RKO (cell line): ENCODE results near the gene RSPH6A.
"Not testable (repeated sequence)": the region's sequence is repeated elsewhere in the genome, so short reads cannot be mapped to it uniquely, and the experiment has no call there.

Experiments
- DNase-seq: peaks from one replicate; pipeline ENCODE4 v3.0.0-alpha.2; 2016; ENCODE audit warnings: low spot score

RSPH6A gene

GRCh38 chr19:45800070-45800553 is 15.0 kb downstream of the RSPH6A start:
- peak; percentile 49 for DNase-seq

GRCh38 chr19:45799541-45799940 is 15.6 kb downstream of the RSPH6A start:
- not testable (repeated sequence) for DNase-seq

GRCh38 chr19:45798995-45799517 is 16.1 kb downstream of the RSPH6A start:
- peak; percentile 75 for DNase-seq

GRCh38 chr19:45794627-45795026 is 20.5 kb downstream of the RSPH6A start:
- no peak for DNase-seq

GRCh38 chr19:45793876-45794275 is 21.2 kb downstream of the RSPH6A start:
- no peak for DNase-seq

GRCh38 chr19:45793178-45793564 is 21.9 kb downstream of the RSPH6A start:
- DNase-seq = no peak

GRCh38 chr19:45792470-45793177 is 22.5 kb downstream of the RSPH6A start, which contains the start of gene DMWD:
DMWD (minus strand) TSS chr19:45792845; CDS start chr19:45792756, 89 bp downstream.
- DNase-seq = peak; percentile 98

- no peak for DNase-seq
These were observed 23.2 kb downstream of the RSPH6A start for GRCh38 chr19:45791744-45792469.

GRCh38 chr19:45790942-45791341 is 24.2 kb downstream of the RSPH6A start:
- no peak for DNase-seq

- DNase-seq = no peak
These were observed 25.9 kb downstream of the RSPH6A start for GRCh38 chr19:45789035-45789786.

- DNase-seq = no peak
These were observed 28.6 kb downstream of the RSPH6A start for GRCh38 chr19:45786533-45786894.

- DNase-seq = no peak
These were observed 29.2 kb downstream of the RSPH6A start for GRCh38 chr19:45785781-45786532.

GRCh38 chr19:45785097-45785496 is 30.0 kb downstream of the RSPH6A start:
- DNase-seq = no peak

- no peak for DNase-seq
These were observed 31.0 kb downstream of the RSPH6A start for GRCh38 chr19:45784096-45784495.

GRCh38 chr19:45782820-45783785 is 32.0 kb downstream of the RSPH6A start:
- DNase-seq = no peak

GRCh38 chr19:45782162-45782691 is 32.9 kb downstream of the RSPH6A start, which contains the start of gene DMPK:
DMPK (minus strand) TSS chr19:45782490; CDS start chr19:45782352, 138 bp downstream.
- DNase-seq = no peak

- DNase-seq = peak; percentile 43
These were observed 33.6 kb downstream of the RSPH6A start for GRCh38 chr19:45781214-45782161.

- no peak for DNase-seq
These were observed 34.5 kb downstream of the RSPH6A start for GRCh38 chr19:45780448-45781213.
